ENCODE measurements around the gene HSPA12B.

Gene HSPA12B

GRCh38 chr20:3716195-3716834 lies 16.2 kb upstream of the HSPA12B start:
- Mint-ChIP-seq H3K4me3 (no peak overlapping the region), H3K27me3 (peaks cover 3% of the 10 kb centered on the region), H3K4me1 (no peaks in the 10 kb centered on the region), H3K9me3 (no peaks in the 10 kb centered on the region), H3K36me3 (no peaks in the 10 kb centered on the region), H3K27ac (no peak overlapping the region)

- H3K27ac Mint-ChIP-seq: no peak overlapping the region
- no peaks in the 10 kb centered on the region for H3K4me1 Mint-ChIP-seq
- H3K4me3 Mint-ChIP-seq: no peak overlapping the region
- no peaks in the 10 kb centered on the region for H3K36me3 Mint-ChIP-seq
- H3K9me3 Mint-ChIP-seq: no peaks in the 10 kb centered on the region
- peaks cover 6% of the 10 kb centered on the region for H3K27me3 Mint-ChIP-seq
These were observed 13.4 kb upstream of the HSPA12B start for GRCh38 chr20:3719046-3719445.

GRCh38 chr20:3720068-3720467 lies 12.4 kb upstream of the HSPA12B start:
- Mint-ChIP-seq H3K27ac (no peak overlapping the region), H3K27me3 (peaks cover 6% of the 10 kb centered on the region), H3K4me1 (no peaks in the 10 kb centered on the region), H3K36me3 (no peaks in the 10 kb centered on the region), H3K9me3 (no peaks in the 10 kb centered on the region), H3K4me3 (no peak overlapping the region)

- H3K27ac Mint-ChIP-seq: no peak overlapping the region
- no peak overlapping the region for H3K4me3 Mint-ChIP-seq
- no peaks in the 10 kb centered on the region for H3K36me3 Mint-ChIP-seq
- H3K9me3 Mint-ChIP-seq: no peaks in the 10 kb centered on the region
- peaks cover 6% of the 10 kb centered on the region for H3K27me3 Mint-ChIP-seq
- H3K4me1 Mint-ChIP-seq: no peaks in the 10 kb centered on the region
These were observed 11.9 kb upstream of the HSPA12B start for GRCh38 chr20:3720626-3721025.

- Mint-ChIP-seq H3K36me3 (no peaks in the 10 kb centered on the region), H3K9me3 (no peaks in the 10 kb centered on the region), H3K4me3 (no peak overlapping the region), H3K27me3 (peaks cover 7% of the 10 kb centered on the region), H3K27ac (no peak overlapping the region), H3K4me1 (no peaks in the 10 kb centered on the region)
These were observed 10.6 kb upstream of the HSPA12B start for GRCh38 chr20:3721912-3722311.

GRCh38 chr20:3723284-3723683 lies 9.2 kb upstream of the HSPA12B start:
- Mint-ChIP-seq H3K4me3 (no peak overlapping the region), H3K9me3 (no peaks in the 10 kb centered on the region), H3K27me3 (peaks cover 18% of the 10 kb centered on the region), H3K4me1 (no peaks in the 10 kb centered on the region), H3K27ac (no peak overlapping the region), H3K36me3 (no peaks in the 10 kb centered on the region)

GRCh38 chr20:3724356-3724755 lies 8.1 kb upstream of the HSPA12B start:
- Mint-ChIP-seq H3K27me3 (peaks cover 20% of the 10 kb centered on the region), H3K4me3 (no peak overlapping the region), H3K27ac (no peak overlapping the region), H3K9me3 (no peaks in the 10 kb centered on the region), H3K4me1 (no peaks in the 10 kb centered on the region), H3K36me3 (no peaks in the 10 kb centered on the region)

GRCh38 chr20:3727401-3728021 lies 5.0 kb upstream of the HSPA12B start:
- Mint-ChIP-seq H3K36me3 (no peaks in the 10 kb centered on the region), H3K4me1 (no peaks in the 10 kb centered on the region), H3K27ac (no peak overlapping the region), H3K9me3 (no peaks in the 10 kb centered on the region), H3K27me3 (peaks cover 30% of the 10 kb centered on the region), H3K4me3 (no peak overlapping the region)

GRCh38 chr20:3728354-3728753 lies 4.1 kb upstream of the HSPA12B start:
- H3K4me1 Mint-ChIP-seq: no peaks in the 10 kb centered on the region
- no peaks in the 10 kb centered on the region for H3K36me3 Mint-ChIP-seq
- H3K9me3 Mint-ChIP-seq: no peaks in the 10 kb centered on the region
- H3K4me3 Mint-ChIP-seq: no peak overlapping the region
- H3K27ac Mint-ChIP-seq: no peak overlapping the region
- H3K27me3 Mint-ChIP-seq: peaks cover 33% of the 10 kb centered on the region

GRCh38 chr20:3728876-3729275 lies 3.6 kb upstream of the HSPA12B start:
- H3K27ac Mint-ChIP-seq: no peak overlapping the region
- H3K9me3 Mint-ChIP-seq: no peaks in the 10 kb centered on the region
- H3K36me3 Mint-ChIP-seq: no peaks in the 10 kb centered on the region
- H3K27me3 Mint-ChIP-seq: peaks cover 37% of the 10 kb centered on the region
- H3K4me1 Mint-ChIP-seq: no peaks in the 10 kb centered on the region
- no peak overlapping the region for H3K4me3 Mint-ChIP-seq

GRCh38 chr20:3729378-3729777 lies 3.1 kb upstream of the HSPA12B start:
- no peaks in the 10 kb centered on the region for H3K9me3 Mint-ChIP-seq
- no peak overlapping the region for H3K27ac Mint-ChIP-seq
- H3K36me3 Mint-ChIP-seq: no peaks in the 10 kb centered on the region
- no peaks in the 10 kb centered on the region for H3K4me1 Mint-ChIP-seq
- no peak overlapping the region for H3K4me3 Mint-ChIP-seq
- H3K27me3 Mint-ChIP-seq: peaks cover 37% of the 10 kb centered on the region

GRCh38 chr20:3729811-3730540 lies 2.5 kb upstream of the HSPA12B start:
- Mint-ChIP-seq H3K27me3 (peaks cover 37% of the 10 kb centered on the region), H3K4me1 (no peaks in the 10 kb centered on the region), H3K9me3 (no peaks in the 10 kb centered on the region)

GRCh38 chr20:3730803-3731672 lies 1.4 kb upstream of the HSPA12B start:
- peaks cover 37% of the 10 kb centered on the region for H3K27me3 Mint-ChIP-seq
- H3K27ac Mint-ChIP-seq: no peak overlapping the region
- H3K36me3 Mint-ChIP-seq: no peaks in the 10 kb centered on the region
- H3K4me1 Mint-ChIP-seq: no peaks in the 10 kb centered on the region
- H3K4me3 Mint-ChIP-seq: no peak overlapping the region
- no peaks in the 10 kb centered on the region for H3K9me3 Mint-ChIP-seq

More at GRCh38 chr20:3729811-3730540, 2.5 kb upstream of the HSPA12B start:
- Mint-ChIP-seq H3K27ac (no peak overlapping the region), H3K36me3 (no peaks in the 10 kb centered on the region), H3K4me3 (no peak overlapping the region)

- Mint-ChIP-seq H3K27me3 (peaks cover 36% of the 10 kb centered on the region), H3K9me3 (no peaks in the 10 kb centered on the region), H3K36me3 (no peaks in the 10 kb centered on the region), H3K4me1 (no peaks in the 10 kb centered on the region), H3K27ac (no peak overlapping the region), H3K4me3 (no peak overlapping the region)
These were observed 550 bp upstream of the HSPA12B start for GRCh38 chr20:3731944-3732326.

GRCh38 chr20:3733119-3733995 lies 872 bp downstream of the HSPA12B start:
- H3K9me3 Mint-ChIP-seq: no peaks in the 10 kb centered on the region
- no peaks in the 10 kb centered on the region for H3K36me3 Mint-ChIP-seq
- no peak overlapping the region for H3K4me3 Mint-ChIP-seq
- H3K4me1 Mint-ChIP-seq: no peaks in the 10 kb centered on the region
- H3K27ac Mint-ChIP-seq: no peak overlapping the region
- H3K27me3 Mint-ChIP-seq: peaks cover 23% of the 10 kb centered on the region

Measured in activated naive CD4-positive, alpha-beta T cell treated with anti-CD3 and anti-CD28 coated beads, Interleukin-2, amount 50 U/mL, for 24 hours (primary cell).